ENCODE measurements around the gene MACROD2.

- no peak for TF ChIP-seq CTCF (IDR thresholded peaks at IDR 0.05)
- no peak for TF ChIP-seq POLR2A (IDR thresholded peaks at IDR 0.05)
Measured at GRCh38 chr20:14418376-14418775, 423.1 kb downstream of the MACROD2 start.
